Ascending aorta (tissue), 2 donors: Measurements from ENCODE around the gene TACR1. TPM values are rescaled to one million over a fixed set of nuclear protein-coding genes. Genes with fewer than 3 reads are reported as not detected.

ENCODE experiments used
- DNase-seq, 2 donors: peaks; one replicate each; pipeline ENCODE4 v3.0.0-alpha.2; 2019; ENCODE audit warnings: low spot score in 2 of 2
- H3K27ac ChIP-seq, 2 donors: fragments of 200-600 bp; sonication (generic); one replicate each; pipeline ENCODE4 v1.5.1; 2016 to 2017; ENCODE audit warnings: mild to moderate bottlenecking in 1 of 2
- H3K27me3 ChIP-seq: fragments of 200-600 bp; sonication (generic); one replicate; pipeline ENCODE4 v1.5.1; 2017
- H3K36me3 ChIP-seq, 2 donors: fragments of 200-600 bp; sonication (generic); one replicate each; pipeline ENCODE4 v1.5.1; 2016
- H3K4me1 ChIP-seq, 2 donors: fragments of 200-600 bp; sonication (generic); one replicate each; pipeline ENCODE4 v1.5.1; 2016 to 2017; ENCODE audit warnings: mild to moderate bottlenecking in 1 of 2
- H3K4me3 ChIP-seq, 2 donors: fragments of 200-600 bp; sonication (generic); one replicate each; pipeline ENCODE4 v1.5.1; 2016 to 2017; ENCODE audit warnings: mild to moderate bottlenecking in 1 of 2
- H3K9me3 ChIP-seq, 2 donors: fragments of 200-600 bp; sonication (generic); one replicate each; pipeline ENCODE4 v1.5.1; 2016
- intact Hi-C: fragments of 100-400 bp; cut with DNase I; formaldehyde crosslinking; loops from one replicate; pipeline ENCODE4 v1.15.1; 2023
- total RNA-seq: library from RNA; depleted of rRNA; stranded (reverse); fragments of >200 nt; gene quantifications from one replicate; pipeline ENCODE4 v1.1.0, GENCODE V29; 2016
- TF ChIP-seq, protein P1 (sequence below), 3 experiments: fragments of 200-600 bp in 2 of 3; fragments of 450-650 bp in 1 of 3; sonication (generic) in 2 of 3; IDR thresholded peaks; one replicate each; pipeline ENCODE4 v1.5.1; 2016 to 2019; ENCODE audit warnings: antibody characterized with exemption in 3 of 3, mild to moderate bottlenecking in 1 of 3, moderate library complexity in 1 of 3

The TACR1 gene
- total RNA-seq, 1 donor from 2014 or later = 27.5 TPM

DNA sequence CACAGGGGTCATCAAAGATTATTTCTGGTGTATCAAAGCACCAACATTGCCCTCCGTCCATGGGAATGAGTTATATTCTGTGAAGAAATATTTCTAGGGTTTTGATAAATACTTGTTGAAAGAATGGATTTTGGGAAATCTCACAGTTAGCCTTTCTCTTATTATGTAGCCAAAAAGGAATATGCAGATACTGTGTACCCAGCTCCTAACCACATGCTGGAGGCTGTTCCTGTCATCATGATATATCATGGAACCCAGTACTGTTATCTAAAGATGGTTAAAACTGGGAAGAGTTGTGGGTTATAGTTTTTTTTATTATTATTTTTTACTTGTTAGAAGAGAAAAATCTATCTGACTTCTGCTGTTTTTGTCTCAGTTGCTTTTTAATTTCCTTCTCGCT lies 158.1 kb downstream of the TACR1 start:
- Histone ChIP-seq H3K4me1 (peaks cover 0 to 8% of the 10 kb centered on the region in 2 donors), H3K9me3 (no peaks in the 10 kb centered on the region), H3K27ac (peak overlapping the region; percentile 21 to 22), H3K4me3 (no peak overlapping the region), H3K36me3 (no peaks in the 10 kb centered on the region), H3K27me3 (no peaks in the 10 kb centered on the region)
- intact Hi-C loops = no loop called here
- TF ChIP-seq, protein P1, sequence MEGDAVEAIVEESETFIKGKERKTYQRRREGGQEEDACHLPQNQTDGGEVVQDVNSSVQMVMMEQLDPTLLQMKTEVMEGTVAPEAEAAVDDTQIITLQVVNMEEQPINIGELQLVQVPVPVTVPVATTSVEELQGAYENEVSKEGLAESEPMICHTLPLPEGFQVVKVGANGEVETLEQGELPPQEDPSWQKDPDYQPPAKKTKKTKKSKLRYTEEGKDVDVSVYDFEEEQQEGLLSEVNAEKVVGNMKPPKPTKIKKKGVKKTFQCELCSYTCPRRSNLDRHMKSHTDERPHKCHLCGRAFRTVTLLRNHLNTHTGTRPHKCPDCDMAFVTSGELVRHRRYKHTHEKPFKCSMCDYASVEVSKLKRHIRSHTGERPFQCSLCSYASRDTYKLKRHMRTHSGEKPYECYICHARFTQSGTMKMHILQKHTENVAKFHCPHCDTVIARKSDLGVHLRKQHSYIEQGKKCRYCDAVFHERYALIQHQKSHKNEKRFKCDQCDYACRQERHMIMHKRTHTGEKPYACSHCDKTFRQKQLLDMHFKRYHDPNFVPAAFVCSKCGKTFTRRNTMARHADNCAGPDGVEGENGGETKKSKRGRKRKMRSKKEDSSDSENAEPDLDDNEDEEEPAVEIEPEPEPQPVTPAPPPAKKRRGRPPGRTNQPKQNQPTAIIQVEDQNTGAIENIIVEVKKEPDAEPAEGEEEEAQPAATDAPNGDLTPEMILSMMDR (IDR thresholded peaks at IDR 0.05) = no peak
- no peak for DNase-seq

DNA sequence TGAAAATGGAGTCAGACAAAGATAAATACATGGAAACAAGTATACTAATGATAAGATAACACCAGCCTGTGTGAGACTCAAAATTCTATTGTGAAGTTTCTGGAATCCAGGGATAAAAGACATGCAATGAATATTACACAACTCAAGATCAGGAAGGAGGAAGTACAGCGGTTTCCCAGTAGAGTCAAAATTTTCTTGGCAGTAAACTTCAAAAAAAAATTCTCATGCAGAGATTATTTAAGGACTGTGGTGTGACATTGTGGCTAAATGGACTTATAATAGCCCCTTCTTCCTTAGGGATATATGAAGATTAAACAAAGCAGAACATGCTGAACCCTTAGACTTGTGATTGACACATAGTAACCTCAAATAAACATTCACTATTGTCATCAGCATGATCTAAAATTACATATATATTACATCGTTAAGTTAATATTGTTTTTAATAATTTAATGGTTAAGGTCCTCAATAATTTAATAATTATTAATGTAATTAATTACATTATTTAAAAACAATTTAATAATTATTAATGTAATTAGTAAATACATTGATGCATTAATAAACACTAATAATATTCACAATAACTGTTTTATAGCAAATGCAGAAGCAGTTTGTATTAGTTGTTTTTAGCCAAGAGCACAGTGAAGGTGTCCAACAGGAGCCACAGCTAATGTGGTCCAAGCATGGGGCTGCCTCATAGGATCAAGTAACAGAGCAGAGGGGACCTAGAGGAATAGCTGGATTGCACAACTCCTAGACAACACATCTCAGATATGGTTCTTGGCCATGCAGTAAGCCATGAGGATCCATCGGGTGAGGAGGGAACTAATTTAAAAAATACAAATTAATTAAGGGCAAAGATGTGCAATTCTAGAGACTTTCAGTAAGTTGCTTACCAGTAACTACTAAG lies 163.6 kb downstream of the TACR1 start:
- intact Hi-C loops = no loop called here
- no peak overlapping the region for H3K4me3 ChIP-seq
- no peaks in the 10 kb centered on the region for H3K4me1 ChIP-seq
- no peak for DNase-seq
- H3K27me3 ChIP-seq = no peaks in the 10 kb centered on the region
- H3K27ac ChIP-seq = no peak overlapping the region
- TF ChIP-seq, protein P1 (IDR thresholded peaks at IDR 0.05) = no peak
- no peaks in the 10 kb centered on the region for H3K36me3 ChIP-seq
- H3K9me3 ChIP-seq = no peaks in the 10 kb centered on the region

DNA sequence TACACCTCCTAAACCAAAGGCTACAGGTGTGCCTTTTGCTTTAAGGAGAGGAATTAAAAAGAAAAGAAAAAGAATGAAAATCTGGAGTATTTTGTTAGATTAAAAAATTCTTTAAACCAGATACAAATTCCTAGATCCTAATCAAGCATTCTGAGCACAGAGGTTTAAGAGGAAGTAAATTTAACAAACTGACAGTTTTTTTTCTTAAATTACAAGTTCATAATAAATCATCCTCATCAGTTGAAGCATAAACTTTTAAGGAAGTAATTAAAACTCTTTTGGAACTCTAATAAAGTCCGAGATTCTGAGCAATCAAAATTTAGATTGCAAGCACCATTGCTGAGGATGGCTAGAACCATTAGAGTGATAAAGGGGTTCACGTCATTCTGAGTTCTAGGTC lies 165.8 kb downstream of the TACR1 start:
- no peaks in the 10 kb centered on the region for H3K4me1 ChIP-seq
- DNase-seq = no peak
- no peaks in the 10 kb centered on the region for H3K9me3 ChIP-seq
- intact Hi-C loops = no loop called here
- no peaks in the 10 kb centered on the region for H3K36me3 ChIP-seq
- no peaks in the 10 kb centered on the region for H3K27me3 ChIP-seq
- TF ChIP-seq, protein P1 (IDR thresholded peaks at IDR 0.05) = no peak
- no peak overlapping the region for H3K27ac ChIP-seq
- no peak overlapping the region for H3K4me3 ChIP-seq

DNA sequence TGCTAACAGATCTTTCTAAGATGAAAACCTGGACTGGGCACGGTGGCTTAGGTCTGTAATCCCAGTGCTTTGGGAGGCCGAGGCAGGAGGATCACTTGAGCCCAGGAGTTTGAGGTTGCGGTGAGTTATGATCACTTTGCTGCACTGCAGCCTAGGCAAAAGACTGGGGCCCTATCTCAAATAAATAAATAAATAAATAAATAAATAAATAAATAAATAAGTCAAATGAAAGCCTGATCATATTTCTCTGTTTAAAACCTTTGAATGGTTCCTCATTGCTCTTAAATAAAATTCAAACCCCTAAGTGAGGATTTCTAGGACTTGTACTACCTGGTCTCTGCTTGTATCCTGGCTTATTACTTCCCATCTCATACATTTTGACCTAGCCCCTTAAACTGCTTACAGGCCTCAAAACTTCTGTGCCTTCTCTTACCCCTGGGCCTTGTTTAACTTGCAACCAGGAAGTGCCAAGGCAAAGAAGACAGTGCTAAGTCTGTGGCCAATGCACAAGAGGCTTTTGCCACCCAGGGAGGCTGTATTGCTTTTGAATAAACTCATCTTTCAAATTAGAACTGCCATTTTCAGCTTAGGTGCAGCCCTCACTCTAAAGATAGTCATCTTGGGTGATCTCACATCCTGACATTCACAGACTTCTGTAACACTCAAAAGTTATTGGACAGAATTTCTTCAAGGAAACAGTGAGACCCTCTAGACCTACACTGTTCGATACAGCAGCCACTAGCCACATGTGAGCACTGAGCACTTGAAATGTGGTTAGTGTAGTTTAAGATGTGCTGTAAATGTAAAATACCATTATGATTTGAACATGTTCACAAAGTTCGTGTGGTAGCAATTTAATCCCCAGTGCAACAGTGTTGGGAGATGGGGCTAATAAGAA lies 167.2 kb downstream of the TACR1 start:
- Histone ChIP-seq H3K27me3 (no peaks in the 10 kb centered on the region), H3K9me3 (no peaks in the 10 kb centered on the region), H3K4me1 (no peaks in the 10 kb centered on the region), H3K27ac (no peak overlapping the region), H3K4me3 (no peak overlapping the region), H3K36me3 (no peaks in the 10 kb centered on the region)
- no peak for DNase-seq
- TF ChIP-seq, protein P1 (IDR thresholded peaks at IDR 0.05) = no peak
- intact Hi-C loops = no loop called here

DNA sequence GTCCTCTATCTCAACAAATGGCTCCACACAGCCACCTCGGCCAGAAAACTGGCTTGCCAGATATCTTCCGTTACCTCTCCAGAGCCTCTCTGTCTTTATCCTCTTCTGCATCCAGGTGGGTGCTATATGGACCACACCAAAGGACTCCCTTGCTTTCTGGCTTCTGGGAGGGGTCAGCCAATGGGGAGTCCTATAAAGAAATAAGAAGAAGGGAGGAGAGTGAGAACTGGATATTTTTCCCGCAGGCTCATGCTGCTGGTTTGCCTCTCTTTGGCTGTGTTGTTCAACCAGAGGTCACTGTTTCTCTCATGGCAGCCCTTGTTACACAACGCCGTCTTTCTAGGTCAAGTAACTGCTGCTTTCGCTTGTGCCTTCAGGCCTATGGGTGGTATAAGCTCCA lies 168.1 kb downstream of the TACR1 start:
- Histone ChIP-seq H3K9me3 (no peaks in the 10 kb centered on the region), H3K4me1 (no peaks in the 10 kb centered on the region), H3K36me3 (no peaks in the 10 kb centered on the region), H3K27ac (no peak overlapping the region), H3K27me3 (no peaks in the 10 kb centered on the region), H3K4me3 (no peak overlapping the region)
- no peak for DNase-seq
- TF ChIP-seq, protein P1 (IDR thresholded peaks at IDR 0.05) = no peak
- intact Hi-C loops = no loop called here
